Gastrocnemius medialis (tissue), 4 donors: ENCODE measurements around the gene C5.

Source experiments
- POLR2A ChIP-seq, 2 donors: fragments of 450-650 bp; IDR thresholded peaks; one replicate each; pipeline ENCODE4 v1.6.1; 2017; ENCODE audit warnings: antibody characterized with exemption in 2 of 2, mild to moderate bottlenecking in 2 of 2, moderate library complexity in 2 of 2
- TF ChIP-seq, protein P1 (sequence below), 5 experiments: fragments of 450-650 bp in 3 of 5; fragments of 200-600 bp in 2 of 5; sonication (generic) in 2 of 5; IDR thresholded peaks in 4 of 5; conservative IDR thresholded peaks in 1 of 5; 1 replicate in 4 of 5; 2 replicates in 1 of 5; pipeline ENCODE4 v1.5.1; 2016 to 2019; ENCODE audit warnings: antibody characterized with exemption in 5 of 5, mild to moderate bottlenecking in 3 of 5, moderate library complexity in 3 of 5

DNA sequence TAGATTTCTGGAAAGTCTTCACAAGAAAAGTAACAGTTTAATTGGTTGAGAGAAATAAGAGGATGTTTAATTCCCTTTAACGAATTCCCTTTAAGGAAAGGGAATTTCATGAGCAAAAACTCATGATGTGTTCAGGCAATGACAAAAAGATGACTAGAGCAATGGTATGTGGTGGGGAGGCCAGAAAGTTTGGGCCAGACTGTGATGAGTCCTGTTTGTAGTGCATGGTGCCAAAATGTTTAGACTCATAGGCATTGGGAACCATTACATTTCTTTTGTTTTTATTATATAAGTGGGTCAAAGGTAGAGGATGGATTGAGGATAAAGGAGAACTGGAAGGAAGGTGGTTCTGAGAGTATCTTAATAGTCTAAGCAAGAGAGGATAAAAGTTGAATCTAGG, 35.6 kb upstream of the C5 start:
- TF ChIP-seq POLR2A (IDR thresholded peaks at IDR 0.05): no peak
- TF ChIP-seq, protein P1, sequence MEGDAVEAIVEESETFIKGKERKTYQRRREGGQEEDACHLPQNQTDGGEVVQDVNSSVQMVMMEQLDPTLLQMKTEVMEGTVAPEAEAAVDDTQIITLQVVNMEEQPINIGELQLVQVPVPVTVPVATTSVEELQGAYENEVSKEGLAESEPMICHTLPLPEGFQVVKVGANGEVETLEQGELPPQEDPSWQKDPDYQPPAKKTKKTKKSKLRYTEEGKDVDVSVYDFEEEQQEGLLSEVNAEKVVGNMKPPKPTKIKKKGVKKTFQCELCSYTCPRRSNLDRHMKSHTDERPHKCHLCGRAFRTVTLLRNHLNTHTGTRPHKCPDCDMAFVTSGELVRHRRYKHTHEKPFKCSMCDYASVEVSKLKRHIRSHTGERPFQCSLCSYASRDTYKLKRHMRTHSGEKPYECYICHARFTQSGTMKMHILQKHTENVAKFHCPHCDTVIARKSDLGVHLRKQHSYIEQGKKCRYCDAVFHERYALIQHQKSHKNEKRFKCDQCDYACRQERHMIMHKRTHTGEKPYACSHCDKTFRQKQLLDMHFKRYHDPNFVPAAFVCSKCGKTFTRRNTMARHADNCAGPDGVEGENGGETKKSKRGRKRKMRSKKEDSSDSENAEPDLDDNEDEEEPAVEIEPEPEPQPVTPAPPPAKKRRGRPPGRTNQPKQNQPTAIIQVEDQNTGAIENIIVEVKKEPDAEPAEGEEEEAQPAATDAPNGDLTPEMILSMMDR (IDR thresholded peaks at IDR 0.05 in 4 of 5, conservative IDR thresholded peaks at IDR 0.05 in 1 of 5): no peak
